SK-N-MC (cell line): Measurements from ENCODE around the gene C12orf60.

Experiments used
- EZH2 ChIP-seq: fragments of 200-600 bp; sonication (generic); IDR thresholded peaks from one replicate; pipeline ENCODE4 v1.6.1; 2017; ENCODE audit warnings: antibody characterized with exemption
- FOXP2 ChIP-seq: optimal IDR thresholded peaks from 2 replicates; pipeline ENCODE3; 2011; ENCODE audit warnings: mild to moderate bottlenecking, moderate library complexity; ENCODE audit not compliant: insufficient read depth; ENCODE audit errors: extremely low read length, control extremely low read depth
- POLR2AphosphoS5 ChIP-seq: IDR thresholded peaks from 2 replicates; pipeline ENCODE4 v1.6.1; 2012; ENCODE audit warnings: mild to moderate bottlenecking, low read depth, low read length, borderline replicate concordance

DNA sequence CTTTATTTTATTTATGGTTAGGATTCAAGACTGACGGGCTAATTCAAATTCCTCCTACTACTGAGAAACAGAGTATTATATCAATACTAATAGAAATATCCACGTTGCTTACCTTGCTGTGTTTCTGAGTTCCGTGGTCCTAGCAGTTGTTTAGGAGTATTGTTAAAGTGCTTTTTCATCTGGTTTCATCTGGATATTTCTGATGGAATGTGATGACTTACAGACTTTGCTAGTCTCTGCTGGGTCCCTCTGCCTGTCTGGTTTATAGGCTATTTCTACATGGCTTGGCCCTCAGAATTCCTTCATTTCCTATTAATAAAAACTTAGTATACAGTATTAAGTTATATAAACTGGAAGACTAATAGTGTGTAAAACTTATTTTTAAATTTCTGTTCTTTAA, 10.5 kb downstream of the C12orf60 start, which contains the start of gene SMCO3:
- no peak for TF ChIP-seq EZH2
- TF ChIP-seq POLR2AphosphoS5, result no peak
- TF ChIP-seq FOXP2, result no peak
